OCI-LY3 (cell line): ENCODE measurements around the gene AKTIP.

Source experiments
- H2AFZ ChIP-seq: fragments of 200-600, 300-600 bp; shearing (Covaris generic); 2 replicates; pipeline ENCODE4 v1.6.0; 2014; ENCODE audit warnings: antibody characterized with exemption, low read depth, low read length
- H3K27ac ChIP-seq: fragments of 200-600, 300-600 bp; sonication (generic); 2 replicates; pipeline ENCODE4 v1.5.1; 2014; ENCODE audit warnings: mild to moderate bottlenecking, low read length, moderate library complexity, mixed read lengths
- H3K27me3 ChIP-seq: fragments of 200-600, 300-600 bp; sonication (generic); 2 replicates; pipeline ENCODE4 v1.6.1; 2014; ENCODE audit warnings: low read depth, low read length, mixed read lengths
- H3K36me3 ChIP-seq: fragments of 200-600, 300-600 bp; sonication (generic); replicated peaks from 2 replicates; pipeline ENCODE3; 2014; ENCODE audit warnings: low read depth, low read length, mixed read lengths
- H3K4me1 ChIP-seq: fragments of 300-600, 200-600 bp; sonication (generic); 2 replicates; pipeline ENCODE4 v1.6.1; 2014; ENCODE audit warnings: low read length, mixed read lengths
- H3K4me2 ChIP-seq: fragments of 200-600, 300-600 bp; sonication (generic); 2 replicates; pipeline ENCODE4 v1.6.1; 2014; ENCODE audit warnings: low read length, mixed read lengths
- H3K4me3 ChIP-seq: fragments of 300-600, 200-600 bp; sonication (generic); 2 replicates; pipeline ENCODE4 v1.5.1; 2014; ENCODE audit warnings: antibody characterized with exemption, mild to moderate bottlenecking, low read length, moderate library complexity
- H3K79me2 ChIP-seq: fragments of 300-600, 200-600 bp; shearing (Covaris generic); 2 replicates; pipeline ENCODE4 v1.6.1; 2014; ENCODE audit warnings: mild to moderate bottlenecking, low read length, mixed read lengths
- H3K9ac ChIP-seq: fragments of 300-600, 200-600 bp; shearing (Covaris generic); 2 replicates; pipeline ENCODE4 v1.6.0; 2014; ENCODE audit warnings: mild to moderate bottlenecking, low read length, moderate library complexity
- H3K9me3 ChIP-seq: fragments of 200-600, 300-600 bp; shearing (Covaris generic); 2 replicates; pipeline ENCODE4 v1.6.1; 2014; ENCODE audit warnings: low read length, mixed read lengths; ENCODE audit not compliant: insufficient read depth
- H4K20me1 ChIP-seq: fragments of 200-600, 300-600 bp; sonication (generic); 2 replicates; pipeline ENCODE4 v1.6.1; 2016; ENCODE audit warnings: low read length, mixed read lengths; ENCODE audit not compliant: insufficient read depth
- CTCF ChIP-seq: fragments of 200-600, 300-600 bp; sonication (generic); IDR thresholded peaks from 2 replicates; pipeline ENCODE4 v1.5.1; 2014; ENCODE audit warnings: antibody characterized with exemption, low read length, low read depth
- EZH2phosphoT487 ChIP-seq: fragments of 200-600 bp; shearing (Covaris generic); IDR thresholded peaks from 2 replicates; pipeline ENCODE4 v1.6.1; 2018; ENCODE audit warnings: antibody characterized with exemption, mixed run types, low read depth

Gene AKTIP

GRCh38 chr16:53476867-53477266, 26.1 kb downstream of the AKTIP start:
- TF ChIP-seq EZH2phosphoT487 = no peak
- no peak for TF ChIP-seq CTCF
- Histone ChIP-seq H2AFZ (no peak overlapping the region), H3K4me2 (no peak overlapping the region), H4K20me1 (no peaks in the 10 kb centered on the region), H3K4me1 (no peaks in the 10 kb centered on the region), H3K79me2 (no peaks in the 10 kb centered on the region), H3K9ac (no peak overlapping the region), H3K9me3 (no peaks in the 10 kb centered on the region), H3K27ac (no peak overlapping the region), H3K36me3 (peaks cover 55% of the 10 kb centered on the region), H3K4me3 (no peak overlapping the region), H3K27me3 (no peaks in the 10 kb centered on the region)

- no peak for TF ChIP-seq EZH2phosphoT487
- no peak for TF ChIP-seq CTCF
- Histone ChIP-seq H3K27me3 (no peaks in the 10 kb centered on the region), H3K9me3 (no peaks in the 10 kb centered on the region), H3K4me2 (no peak overlapping the region), H2AFZ (no peak overlapping the region), H3K27ac (no peak overlapping the region), H3K79me2 (no peaks in the 10 kb centered on the region), H3K36me3 (peaks cover 12% of the 10 kb centered on the region), H3K4me1 (no peaks in the 10 kb centered on the region), H4K20me1 (no peaks in the 10 kb centered on the region), H3K4me3 (no peak overlapping the region), H3K9ac (no peak overlapping the region)
Observed at GRCh38 chr16:53465606-53466280, 37.3 kb downstream of the AKTIP start.

GRCh38 chr16:53458635-53459034, 44.4 kb downstream of the AKTIP start:
- Histone ChIP-seq H3K27me3 (no peaks in the 10 kb centered on the region), H3K79me2 (no peaks in the 10 kb centered on the region), H3K4me3 (no peak overlapping the region), H3K27ac (no peak overlapping the region), H3K9me3 (no peaks in the 10 kb centered on the region), H3K9ac (no peak overlapping the region), H3K4me1 (no peaks in the 10 kb centered on the region), H2AFZ (no peak overlapping the region), H3K4me2 (no peak overlapping the region), H3K36me3 (peaks cover 44% of the 10 kb centered on the region), H4K20me1 (no peaks in the 10 kb centered on the region)
- TF ChIP-seq EZH2phosphoT487 = no peak
- no peak for TF ChIP-seq CTCF

DNA sequence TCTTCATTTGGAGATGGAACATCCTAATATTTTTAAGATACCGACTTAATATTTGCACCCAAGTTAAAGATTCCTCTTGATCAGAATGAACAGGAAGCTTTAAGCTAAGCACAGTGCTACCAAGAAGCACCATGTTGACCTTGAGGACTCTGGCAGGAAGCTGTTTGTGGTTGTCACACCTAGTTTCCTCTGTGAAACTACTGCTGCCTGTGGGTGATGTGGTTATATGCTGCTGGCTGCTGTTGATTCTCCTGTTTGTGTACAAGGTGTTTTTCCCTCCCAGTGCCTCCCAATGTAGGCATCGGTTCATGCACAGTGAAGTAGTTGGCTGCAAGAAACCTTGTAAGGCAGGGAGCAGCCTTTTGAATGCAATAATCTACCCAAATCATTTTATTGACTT, 45.3 kb downstream of the AKTIP start:
- no peak overlapping the region for H3K9ac ChIP-seq
- no peak overlapping the region for H3K4me2 ChIP-seq
- H4K20me1 ChIP-seq = no peaks in the 10 kb centered on the region
- H3K4me1 ChIP-seq = no peaks in the 10 kb centered on the region
- TF ChIP-seq EZH2phosphoT487 = no peak
- no peak for TF ChIP-seq CTCF
- no peak overlapping the region for H3K27ac ChIP-seq
- H3K79me2 ChIP-seq = no peaks in the 10 kb centered on the region
- H3K4me3 ChIP-seq = no peak overlapping the region
- H2AFZ ChIP-seq = no peak overlapping the region
- H3K36me3 ChIP-seq = peaks cover 49% of the 10 kb centered on the region
- no peaks in the 10 kb centered on the region for H3K27me3 ChIP-seq
- no peaks in the 10 kb centered on the region for H3K9me3 ChIP-seq
